Measurements from ENCODE around the gene EDN3.

EDN3 gene

GRCh38 chr20:59325142-59325523, 24.7 kb downstream of the EDN3 start:
- TF ChIP-seq CTCF (IDR thresholded peaks at IDR 0.05): no peak
- Mint-ChIP-seq H3K27me3 (ENCODE audit: low read depth, poor library complexity) (peaks cover 20% of the 10 kb centered on the region), H3K36me3 (ENCODE audit: low read depth) (no peaks in the 10 kb centered on the region), H3K9me3 (no peaks in the 10 kb centered on the region), H3K4me3 (no peak overlapping the region), H3K27ac (no peak overlapping the region), H3K4me1 (peaks cover 81% of the 10 kb centered on the region)
- no peak for DNase-seq

GRCh38 chr20:59326188-59326587, 25.8 kb downstream of the EDN3 start:
- peak overlapping the region; percentile 5 for H3K27ac Mint-ChIP-seq
- peaks cover 77% of the 10 kb centered on the region for H3K4me1 Mint-ChIP-seq
- no peak for TF ChIP-seq CTCF (IDR thresholded peaks at IDR 0.05)
- no peaks in the 10 kb centered on the region for H3K36me3 Mint-ChIP-seq (ENCODE audit: low read depth)
- peaks cover 20% of the 10 kb centered on the region for H3K27me3 Mint-ChIP-seq (ENCODE audit: low read depth, poor library complexity)
- DNase-seq: no peak
- no peak overlapping the region for H3K4me3 Mint-ChIP-seq
- no peaks in the 10 kb centered on the region for H3K9me3 Mint-ChIP-seq

GRCh38 chr20:59328071-59328470, 27.7 kb downstream of the EDN3 start:
- no peaks in the 10 kb centered on the region for H3K36me3 Mint-ChIP-seq (ENCODE audit: low read depth)
- H3K9me3 Mint-ChIP-seq: no peaks in the 10 kb centered on the region
- H3K27ac Mint-ChIP-seq: peak overlapping the region; percentile 36
- H3K4me3 Mint-ChIP-seq: no peak overlapping the region
- H3K27me3 Mint-ChIP-seq (ENCODE audit: low read depth, poor library complexity): peaks cover 24% of the 10 kb centered on the region
- H3K4me1 Mint-ChIP-seq: peaks cover 74% of the 10 kb centered on the region
- DNase-seq: no peak
- no peak for TF ChIP-seq CTCF (IDR thresholded peaks at IDR 0.05)

- peaks cover 29% of the 10 kb centered on the region for H3K27me3 Mint-ChIP-seq (ENCODE audit: low read depth, poor library complexity)
- H3K4me3 Mint-ChIP-seq: no peak overlapping the region
- peaks cover 72% of the 10 kb centered on the region for H3K4me1 Mint-ChIP-seq
- TF ChIP-seq CTCF (IDR thresholded peaks at IDR 0.05): no peak
- no peaks in the 10 kb centered on the region for H3K36me3 Mint-ChIP-seq (ENCODE audit: low read depth)
- no peak overlapping the region for H3K27ac Mint-ChIP-seq
- no peak for DNase-seq
- H3K9me3 Mint-ChIP-seq: no peaks in the 10 kb centered on the region
These were observed 31.4 kb downstream of the EDN3 start for GRCh38 chr20:59331721-59332329.

GRCh38 chr20:59333260-59333845, 32.9 kb downstream of the EDN3 start:
- Mint-ChIP-seq H3K36me3 (ENCODE audit: low read depth) (no peaks in the 10 kb centered on the region), H3K4me1 (peaks cover 63% of the 10 kb centered on the region), H3K27ac (no peak overlapping the region), H3K4me3 (no peak overlapping the region), H3K9me3 (no peaks in the 10 kb centered on the region), H3K27me3 (ENCODE audit: low read depth, poor library complexity) (peaks cover 21% of the 10 kb centered on the region)
- DNase-seq: no peak
- no peak for TF ChIP-seq CTCF (IDR thresholded peaks at IDR 0.05)

GRCh38 chr20:59333951-59334350, 33.5 kb downstream of the EDN3 start:
- peaks cover 60% of the 10 kb centered on the region for H3K4me1 Mint-ChIP-seq
- H3K27me3 Mint-ChIP-seq (ENCODE audit: low read depth, poor library complexity): peaks cover 18% of the 10 kb centered on the region

More at GRCh38 chr20:59333951-59334350, 33.5 kb downstream of the EDN3 start:
- Mint-ChIP-seq H3K27ac (no peak overlapping the region), H3K4me3 (no peak overlapping the region), H3K36me3 (ENCODE audit: low read depth) (no peaks in the 10 kb centered on the region), H3K9me3 (no peaks in the 10 kb centered on the region)
- no peak for TF ChIP-seq CTCF (IDR thresholded peaks at IDR 0.05)
- no peak for DNase-seq

All from nephron progenitor cell (in vitro differentiated cells).